ENCODE measurements around the gene TRAF1. TPM values are rescaled to one million over a fixed set of nuclear protein-coding genes. Genes with fewer than 3 reads are reported as not detected.

The TRAF1 gene
- total and polyA plus RNA-seq, 2 of the 13 experiments (the other 11 are each of a cell fraction or from before 2014, with no cell fraction given), result 0.44 to 1.0 TPM

DNA sequence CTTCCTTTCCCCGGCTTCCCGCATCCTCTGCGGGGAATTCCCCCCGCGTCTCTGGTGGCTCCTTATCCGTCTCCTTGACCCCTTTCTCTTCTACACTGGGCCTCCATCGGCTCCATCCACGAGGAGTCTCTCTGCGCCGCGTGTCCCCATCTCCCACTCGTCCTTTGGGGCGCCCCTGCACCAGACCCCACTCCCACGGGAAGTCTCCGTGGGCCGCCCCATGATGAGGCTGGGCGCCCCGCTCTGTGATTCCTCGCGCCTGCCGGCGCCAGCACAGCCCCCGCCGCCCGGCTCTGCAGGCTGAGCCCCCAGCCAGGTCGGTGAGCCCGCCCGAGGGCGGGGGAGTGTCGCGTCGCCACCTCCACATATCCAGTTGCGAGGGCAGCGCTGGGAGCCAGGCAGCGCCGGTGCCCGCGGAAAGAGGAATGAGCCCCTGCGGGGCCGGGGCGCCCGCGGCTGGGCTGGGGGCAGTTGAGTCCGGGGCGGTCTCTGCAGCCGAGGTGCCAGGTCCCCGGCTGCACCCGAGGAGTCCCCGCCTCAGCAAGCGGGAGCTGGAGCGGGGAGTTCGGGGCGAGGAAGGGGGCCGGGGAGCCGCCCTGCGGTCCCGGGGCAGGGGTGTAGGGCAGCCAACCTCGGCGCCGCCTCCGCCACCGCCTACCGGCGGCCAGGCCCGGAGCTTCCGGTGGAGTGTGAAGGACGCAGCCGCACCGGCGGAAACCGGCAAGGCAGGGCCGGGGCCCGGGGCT, 2.1 kb upstream of the TRAF1 start (continued):
- TF ChIP-seq FOXA3 (CRISPR knock-in tag; IDR thresholded peaks at IDR 0.05) (0 out of 2 replicates have a peak, but pooled peaks have one; percentile 13), ZNF34 (CRISPR knock-in tag; IDR thresholded peaks at IDR 0.05; ENCODE audit: borderline replicate concordance) (no peak), FOXK1 (CRISPR knock-in tag; IDR thresholded peaks at IDR 0.05; ENCODE audit: borderline replicate concordance, low read depth) (no peak), ZNF253 (CRISPR knock-in tag; IDR thresholded peaks at IDR 0.05; ENCODE audit: borderline replicate concordance) (no peak; the same call in 1 of the 2 replicates), ZNF24 (IDR thresholded peaks at IDR 0.05) (no peak), MEF2D (CRISPR knock-in tag; IDR thresholded peaks at IDR 0.05) (no peak), MTF1 (CRISPR knock-in tag; IDR thresholded peaks at IDR 0.05) (0 out of 2 replicates have a peak, but pooled peaks have one; percentile 25), HNRNPK (IDR thresholded peaks at IDR 0.05; ENCODE audit: low read depth, low read length, poor library complexity, severe bottlenecking) (peak; percentile 76), HES4 (CRISPR knock-in tag; IDR thresholded peaks at IDR 0.05; ENCODE audit: borderline replicate concordance) (no peak), FOSL1 (CRISPR knock-in tag; IDR thresholded peaks at IDR 0.05; ENCODE audit: borderline replicate concordance) (0 out of 2 replicates have a peak, but pooled peaks have one; percentile 7), ZBTB8A (CRISPR knock-in tag; IDR thresholded peaks at IDR 0.05; ENCODE audit: borderline replicate concordance, low read depth) (no peak), REPIN1 (CRISPR knock-in tag; IDR thresholded peaks at IDR 0.05; ENCODE audit: borderline replicate concordance, low read depth) (no peak), MIER3 (CRISPR knock-in tag; IDR thresholded peaks at IDR 0.05; ENCODE audit: borderline replicate concordance) (no peak), ZNF124 (CRISPR knock-in tag; IDR thresholded peaks at IDR 0.05) (no peak)
- TF ChIP-seq, protein P1, sequence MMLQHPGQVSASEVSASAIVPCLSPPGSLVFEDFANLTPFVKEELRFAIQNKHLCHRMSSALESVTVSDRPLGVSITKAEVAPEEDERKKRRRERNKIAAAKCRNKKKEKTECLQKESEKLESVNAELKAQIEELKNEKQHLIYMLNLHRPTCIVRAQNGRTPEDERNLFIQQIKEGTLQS (CRISPR knock-in tag; IDR thresholded peaks at IDR 0.05), result no peak; the same call in 1 of the 2 replicates
- TF ChIP-seq, protein P2, sequence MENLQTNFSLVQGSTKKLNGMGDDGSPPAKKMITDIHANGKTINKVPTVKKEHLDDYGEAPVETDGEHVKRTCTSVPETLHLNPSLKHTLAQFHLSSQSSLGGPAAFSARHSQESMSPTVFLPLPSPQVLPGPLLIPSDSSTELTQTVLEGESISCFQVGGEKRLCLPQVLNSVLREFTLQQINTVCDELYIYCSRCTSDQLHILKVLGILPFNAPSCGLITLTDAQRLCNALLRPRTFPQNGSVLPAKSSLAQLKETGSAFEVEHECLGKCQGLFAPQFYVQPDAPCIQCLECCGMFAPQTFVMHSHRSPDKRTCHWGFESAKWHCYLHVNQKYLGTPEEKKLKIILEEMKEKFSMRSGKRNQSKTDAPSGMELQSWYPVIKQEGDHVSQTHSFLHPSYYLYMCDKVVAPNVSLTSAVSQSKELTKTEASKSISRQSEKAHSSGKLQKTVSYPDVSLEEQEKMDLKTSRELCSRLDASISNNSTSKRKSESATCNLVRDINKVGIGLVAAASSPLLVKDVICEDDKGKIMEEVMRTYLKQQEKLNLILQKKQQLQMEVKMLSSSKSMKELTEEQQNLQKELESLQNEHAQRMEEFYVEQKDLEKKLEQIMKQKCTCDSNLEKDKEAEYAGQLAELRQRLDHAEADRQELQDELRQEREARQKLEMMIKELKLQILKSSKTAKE (CRISPR knock-in tag; IDR thresholded peaks at IDR 0.05; ENCODE audit: borderline replicate concordance), result no peak
- TF ChIP-seq, protein P3, sequence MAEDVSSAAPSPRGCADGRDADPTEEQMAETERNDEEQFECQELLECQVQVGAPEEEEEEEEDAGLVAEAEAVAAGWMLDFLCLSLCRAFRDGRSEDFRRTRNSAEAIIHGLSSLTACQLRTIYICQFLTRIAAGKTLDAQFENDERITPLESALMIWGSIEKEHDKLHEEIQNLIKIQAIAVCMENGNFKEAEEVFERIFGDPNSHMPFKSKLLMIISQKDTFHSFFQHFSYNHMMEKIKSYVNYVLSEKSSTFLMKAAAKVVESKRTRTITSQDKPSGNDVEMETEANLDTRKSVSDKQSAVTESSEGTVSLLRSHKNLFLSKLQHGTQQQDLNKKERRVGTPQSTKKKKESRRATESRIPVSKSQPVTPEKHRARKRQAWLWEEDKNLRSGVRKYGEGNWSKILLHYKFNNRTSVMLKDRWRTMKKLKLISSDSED (CRISPR knock-in tag; IDR thresholded peaks at IDR 0.05), result no peak
- TF ChIP-seq, protein P4, sequence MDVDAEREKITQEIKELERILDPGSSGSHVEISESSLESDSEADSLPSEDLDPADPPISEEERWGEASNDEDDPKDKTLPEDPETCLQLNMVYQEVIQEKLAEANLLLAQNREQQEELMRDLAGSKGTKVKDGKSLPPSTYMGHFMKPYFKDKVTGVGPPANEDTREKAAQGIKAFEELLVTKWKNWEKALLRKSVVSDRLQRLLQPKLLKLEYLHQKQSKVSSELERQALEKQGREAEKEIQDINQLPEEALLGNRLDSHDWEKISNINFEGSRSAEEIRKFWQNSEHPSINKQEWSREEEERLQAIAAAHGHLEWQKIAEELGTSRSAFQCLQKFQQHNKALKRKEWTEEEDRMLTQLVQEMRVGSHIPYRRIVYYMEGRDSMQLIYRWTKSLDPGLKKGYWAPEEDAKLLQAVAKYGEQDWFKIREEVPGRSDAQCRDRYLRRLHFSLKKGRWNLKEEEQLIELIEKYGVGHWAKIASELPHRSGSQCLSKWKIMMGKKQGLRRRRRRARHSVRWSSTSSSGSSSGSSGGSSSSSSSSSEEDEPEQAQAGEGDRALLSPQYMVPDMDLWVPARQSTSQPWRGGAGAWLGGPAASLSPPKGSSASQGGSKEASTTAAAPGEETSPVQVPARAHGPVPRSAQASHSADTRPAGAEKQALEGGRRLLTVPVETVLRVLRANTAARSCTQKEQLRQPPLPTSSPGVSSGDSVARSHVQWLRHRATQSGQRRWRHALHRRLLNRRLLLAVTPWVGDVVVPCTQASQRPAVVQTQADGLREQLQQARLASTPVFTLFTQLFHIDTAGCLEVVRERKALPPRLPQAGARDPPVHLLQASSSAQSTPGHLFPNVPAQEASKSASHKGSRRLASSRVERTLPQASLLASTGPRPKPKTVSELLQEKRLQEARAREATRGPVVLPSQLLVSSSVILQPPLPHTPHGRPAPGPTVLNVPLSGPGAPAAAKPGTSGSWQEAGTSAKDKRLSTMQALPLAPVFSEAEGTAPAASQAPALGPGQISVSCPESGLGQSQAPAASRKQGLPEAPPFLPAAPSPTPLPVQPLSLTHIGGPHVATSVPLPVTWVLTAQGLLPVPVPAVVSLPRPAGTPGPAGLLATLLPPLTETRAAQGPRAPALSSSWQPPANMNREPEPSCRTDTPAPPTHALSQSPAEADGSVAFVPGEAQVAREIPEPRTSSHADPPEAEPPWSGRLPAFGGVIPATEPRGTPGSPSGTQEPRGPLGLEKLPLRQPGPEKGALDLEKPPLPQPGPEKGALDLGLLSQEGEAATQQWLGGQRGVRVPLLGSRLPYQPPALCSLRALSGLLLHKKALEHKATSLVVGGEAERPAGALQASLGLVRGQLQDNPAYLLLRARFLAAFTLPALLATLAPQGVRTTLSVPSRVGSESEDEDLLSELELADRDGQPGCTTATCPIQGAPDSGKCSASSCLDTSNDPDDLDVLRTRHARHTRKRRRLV (CRISPR knock-in tag; IDR thresholded peaks at IDR 0.05), result no peak
- TF ChIP-seq, protein P5, sequence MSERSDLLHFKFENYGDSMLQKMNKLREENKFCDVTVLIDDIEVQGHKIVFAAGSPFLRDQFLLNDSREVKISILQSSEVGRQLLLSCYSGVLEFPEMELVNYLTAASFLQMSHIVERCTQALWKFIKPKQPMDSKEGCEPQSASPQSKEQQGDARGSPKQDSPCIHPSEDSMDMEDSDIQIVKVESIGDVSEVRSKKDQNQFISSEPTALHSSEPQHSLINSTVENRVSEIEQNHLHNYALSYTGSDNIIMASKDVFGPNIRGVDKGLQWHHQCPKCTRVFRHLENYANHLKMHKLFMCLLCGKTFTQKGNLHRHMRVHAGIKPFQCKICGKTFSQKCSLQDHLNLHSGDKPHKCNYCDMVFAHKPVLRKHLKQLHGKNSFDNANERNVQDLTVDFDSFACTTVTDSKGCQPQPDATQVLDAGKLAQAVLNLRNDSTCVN (CRISPR knock-in tag; IDR thresholded peaks at IDR 0.05; ENCODE audit: borderline replicate concordance), result 0 out of 2 replicates have a peak, but pooled peaks have one; percentile 23

All from HepG2 (cell line).